HG03135 (cell line): ENCODE results near the gene GRK5.

Source experiments
- ATAC-seq: cut with Tn5 transposase; IDR thresholded peaks from one replicate; pipeline ENCODE4 v1.9.1; 2021; ENCODE audit warnings: mild to moderate bottlenecking, moderate library complexity; ENCODE audit not compliant: unreplicated experiment

GRK5 gene

DNA sequence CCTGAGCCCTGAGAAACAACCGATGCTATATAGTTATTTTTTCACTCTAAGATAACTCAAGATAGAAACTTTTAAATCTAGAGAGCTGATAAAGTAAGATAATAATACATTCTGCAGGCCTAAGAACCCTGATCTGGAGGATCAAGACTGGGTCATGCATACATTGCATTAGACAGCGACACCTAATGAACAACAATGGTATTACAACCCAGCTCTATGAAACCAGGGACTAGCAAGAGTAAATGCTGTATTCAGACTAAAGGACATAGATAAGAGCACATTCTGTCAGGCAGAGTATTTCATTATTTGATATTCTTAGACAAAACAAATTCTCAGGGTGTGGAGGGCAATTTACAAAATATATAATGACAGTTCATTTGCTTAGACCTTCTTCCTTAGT is 148.6 kb downstream of the GRK5 start:
- ATAC-seq: no peak

DNA sequence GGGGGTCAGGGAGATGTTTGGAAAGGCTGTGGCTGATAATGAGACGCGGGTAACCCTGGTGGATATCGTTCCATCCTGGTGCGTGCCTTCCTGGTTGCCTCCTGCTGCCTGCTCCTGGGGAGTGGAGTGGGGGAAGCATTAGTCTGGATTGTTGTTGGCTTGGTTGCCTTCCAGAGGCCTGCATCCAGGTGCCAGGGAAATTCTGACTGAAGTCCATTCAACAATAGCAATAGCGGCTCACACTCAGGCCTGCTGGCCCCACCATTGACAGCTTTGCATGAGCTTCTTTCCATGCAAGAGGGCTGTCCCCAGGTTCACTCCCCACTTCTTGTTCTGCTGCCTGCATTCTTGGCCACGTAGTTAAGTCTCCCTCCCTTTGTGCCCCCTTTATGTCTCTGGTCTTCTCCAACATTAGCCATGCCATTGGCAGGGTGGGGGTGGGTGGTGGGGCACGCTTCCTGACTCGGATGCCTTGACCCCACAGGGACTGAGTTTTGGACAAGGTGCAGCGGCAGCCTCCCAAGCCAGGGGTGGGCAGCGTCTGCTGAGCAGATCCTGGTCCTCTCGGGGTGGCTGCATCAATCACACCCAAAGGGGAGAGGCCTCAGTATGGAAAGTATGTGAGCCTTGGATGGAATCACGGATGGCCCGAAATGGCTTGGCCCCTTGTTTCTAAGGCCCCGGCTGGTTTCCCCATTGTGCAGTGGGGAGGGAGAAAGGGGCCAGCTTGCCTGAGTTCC is 150.2 kb downstream of the GRK5 start:
- ATAC-seq: no peak

DNA sequence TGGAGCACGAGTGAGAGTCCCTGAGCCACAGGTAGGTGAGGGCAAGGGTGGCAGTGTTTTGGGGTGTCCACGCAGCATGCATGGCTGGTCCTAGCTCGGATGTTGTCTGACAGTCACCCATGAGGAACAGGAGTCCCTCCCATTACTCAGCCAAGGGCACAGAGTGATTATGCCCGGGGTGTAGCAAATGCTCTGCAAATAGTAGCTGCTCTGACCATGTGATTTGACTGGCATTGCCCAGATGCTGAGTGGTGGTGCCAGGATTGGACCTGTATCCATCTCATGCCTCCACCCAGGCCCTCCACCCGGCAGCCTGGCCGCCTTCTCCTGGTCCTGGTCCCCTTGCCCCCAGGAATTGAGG is 150.8 kb downstream of the GRK5 start:
- no peak for ATAC-seq

- no peak for ATAC-seq
Observed at GRCh38 chr10:119358567-119358966, 151.2 kb downstream of the GRK5 start.

GRCh38 chr10:119359025-119359424 is 151.7 kb downstream of the GRK5 start:
- no peak for ATAC-seq

GRCh38 chr10:119360181-119360921 is 153.0 kb downstream of the GRK5 start:
- ATAC-seq: no peak

DNA sequence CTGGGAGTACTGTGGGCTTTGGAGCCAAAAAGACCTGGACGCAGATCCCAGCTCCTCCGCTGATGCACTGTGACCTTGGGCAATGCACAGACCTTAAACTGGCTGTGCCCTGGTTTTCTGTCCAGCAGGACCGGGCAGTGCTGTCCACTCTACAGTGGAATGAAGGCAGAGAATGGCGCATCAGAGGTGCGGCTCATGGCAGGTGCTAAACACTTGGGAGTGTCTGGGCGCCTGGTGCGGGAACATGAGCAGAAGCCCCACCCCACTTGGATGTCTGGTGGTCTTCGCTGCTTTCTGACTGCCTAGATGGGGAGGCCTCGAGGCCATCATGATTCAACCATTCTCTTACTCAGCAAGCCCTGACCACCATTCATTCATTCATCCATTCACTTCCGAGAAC is 153.7 kb downstream of the GRK5 start:
- ATAC-seq: no peak

DNA sequence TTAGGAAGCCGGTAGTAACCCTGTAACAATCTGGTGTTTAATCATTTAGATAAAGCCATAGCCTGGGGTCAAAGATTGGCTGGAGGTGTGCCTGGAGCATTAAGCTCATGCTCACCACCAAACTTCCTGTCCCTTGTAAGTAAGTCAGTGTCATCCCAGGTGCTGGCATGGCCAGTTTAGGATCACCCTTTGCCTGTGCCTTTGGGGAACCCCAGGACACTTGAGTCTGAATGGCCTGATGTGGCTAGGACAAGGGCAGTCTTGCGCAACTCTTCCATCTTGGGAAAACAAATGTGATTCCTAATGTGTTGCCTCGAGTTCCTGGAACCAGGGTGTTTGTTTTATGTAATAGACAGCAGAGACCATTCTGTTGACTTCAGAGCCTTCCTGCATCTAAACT is 154.8 kb downstream of the GRK5 start:
- no peak for ATAC-seq

GRCh38 chr10:119364645-119365600 is 157.6 kb downstream of the GRK5 start:
- ATAC-seq: no peak

GRCh38 chr10:119365773-119366599 is 158.6 kb downstream of the GRK5 start:
- ATAC-seq: no peak

DNA sequence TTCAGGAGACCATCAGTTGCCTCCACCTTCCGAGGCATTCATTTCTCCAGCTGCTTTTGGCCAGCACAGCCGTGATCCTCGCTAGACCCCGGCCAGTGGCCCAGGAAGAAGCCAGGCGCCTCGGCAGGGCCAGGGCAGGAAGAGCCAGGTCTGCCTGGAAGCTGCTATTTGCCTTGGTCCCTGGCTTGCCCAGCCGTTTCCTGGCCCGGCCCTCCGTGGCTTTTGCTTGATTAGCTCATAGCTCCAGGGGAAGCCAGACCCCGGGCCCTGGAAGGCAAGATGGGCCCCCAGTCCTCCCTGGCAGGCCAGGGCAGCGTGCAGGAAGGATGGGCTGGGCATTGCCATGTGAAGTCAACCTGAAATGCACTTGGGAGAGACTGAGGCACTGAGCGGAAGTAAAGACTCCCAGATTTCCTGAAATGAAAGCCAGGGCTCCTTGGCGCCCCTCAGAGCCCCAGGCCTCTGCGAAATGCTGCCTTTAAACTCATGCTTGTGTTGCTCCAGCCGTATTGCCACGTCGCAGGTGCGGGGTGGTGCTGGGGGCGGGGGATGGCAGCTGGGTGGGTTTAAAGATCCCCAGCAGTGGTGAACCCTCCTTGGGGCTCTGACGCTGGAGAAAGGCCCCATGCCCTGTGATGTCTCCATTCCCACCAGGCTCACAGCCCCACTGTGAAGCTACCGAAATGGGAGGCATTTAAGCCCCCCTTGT is 160.6 kb downstream of the GRK5 start:
- ATAC-seq: no peak

DNA sequence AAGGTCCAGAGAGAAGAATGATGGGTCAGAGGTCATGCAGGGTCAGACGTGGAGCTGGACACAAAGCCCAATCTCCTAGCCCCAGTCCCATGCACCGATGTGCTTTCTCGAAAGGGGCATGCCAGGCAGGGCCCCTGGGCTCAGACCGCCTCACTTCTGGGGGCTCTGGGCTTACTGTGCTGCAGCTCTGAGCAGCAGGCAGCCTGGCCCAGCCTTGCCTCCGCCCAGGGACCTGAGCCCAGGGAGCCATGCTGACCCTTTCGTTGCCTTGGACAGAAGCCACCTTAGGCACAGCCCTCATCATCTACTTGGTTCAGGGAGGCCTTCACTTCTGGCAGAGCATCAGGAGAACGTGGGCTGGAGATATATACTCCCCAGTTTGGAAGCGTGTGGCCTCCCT is 161.2 kb downstream of the GRK5 start:
- ATAC-seq: no peak

GRCh38 chr10:119368991-119369869 is 161.9 kb downstream of the GRK5 start:
- peak; percentile 49 for ATAC-seq

DNA sequence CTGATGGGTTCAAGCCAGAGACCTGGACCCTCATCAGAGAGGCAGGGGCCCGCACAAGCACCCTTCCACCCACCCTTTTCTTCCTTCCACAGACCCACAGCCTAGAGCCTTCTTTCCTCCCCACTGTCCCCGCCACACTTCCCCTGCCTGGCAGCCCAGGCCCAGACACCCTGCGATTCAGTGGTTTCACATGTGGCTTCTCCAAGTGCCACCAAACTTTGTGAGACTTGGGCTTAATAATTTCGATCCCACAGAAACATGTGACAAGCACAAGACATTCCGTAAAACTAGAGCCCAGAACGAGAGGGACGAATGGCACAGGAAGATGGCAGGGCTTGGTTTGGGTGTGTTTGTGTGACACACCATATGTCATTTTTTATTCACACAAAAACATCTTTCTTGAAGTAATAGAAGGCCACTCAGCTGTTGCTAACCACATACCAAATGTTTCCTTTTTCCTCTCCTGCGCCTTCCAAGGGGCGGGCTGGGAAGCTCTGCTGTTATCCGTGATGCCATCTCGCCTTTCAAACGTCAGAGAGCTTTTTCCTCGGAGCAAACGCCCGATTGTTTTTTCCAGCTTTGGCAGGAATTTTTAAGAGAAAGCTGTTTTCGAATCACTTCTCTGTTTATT is 162.9 kb downstream of the GRK5 start:
- ATAC-seq: no peak

DNA sequence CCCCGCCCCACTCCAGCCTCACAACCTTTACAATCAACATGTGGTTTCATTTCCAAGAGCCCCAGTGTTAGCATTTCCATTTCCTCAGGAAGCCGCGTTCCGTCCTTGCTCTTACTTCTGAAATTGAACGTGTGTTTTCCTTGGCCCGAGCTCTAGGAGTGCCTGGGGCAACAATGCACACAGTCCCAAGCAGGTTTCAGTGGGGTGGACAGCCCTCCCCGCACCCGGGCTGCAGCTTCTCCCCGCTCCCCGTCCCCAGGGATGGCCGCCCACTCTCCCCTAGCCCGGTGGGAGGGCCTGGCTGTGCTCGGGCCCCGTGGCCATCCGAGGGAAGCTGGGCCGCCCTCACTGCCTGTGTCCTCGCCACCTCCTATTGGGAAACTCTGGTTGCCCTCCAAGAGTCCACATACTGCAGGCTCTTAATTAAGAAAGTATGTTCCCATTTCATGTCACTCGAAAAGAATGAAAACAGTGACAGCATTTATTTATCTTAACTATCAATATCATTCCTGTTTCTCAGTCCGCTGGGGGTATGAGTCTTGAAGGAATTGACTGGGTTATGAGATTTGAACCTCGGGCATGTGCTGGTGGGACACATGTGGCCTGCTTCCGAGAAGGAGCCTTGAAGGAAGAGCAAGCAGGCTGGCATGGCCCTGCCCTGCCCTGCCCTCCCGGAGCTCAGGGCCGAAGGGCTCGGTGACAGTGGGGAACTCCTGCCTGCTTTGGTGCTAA is 163.8 kb downstream of the GRK5 start:
- no peak for ATAC-seq

DNA sequence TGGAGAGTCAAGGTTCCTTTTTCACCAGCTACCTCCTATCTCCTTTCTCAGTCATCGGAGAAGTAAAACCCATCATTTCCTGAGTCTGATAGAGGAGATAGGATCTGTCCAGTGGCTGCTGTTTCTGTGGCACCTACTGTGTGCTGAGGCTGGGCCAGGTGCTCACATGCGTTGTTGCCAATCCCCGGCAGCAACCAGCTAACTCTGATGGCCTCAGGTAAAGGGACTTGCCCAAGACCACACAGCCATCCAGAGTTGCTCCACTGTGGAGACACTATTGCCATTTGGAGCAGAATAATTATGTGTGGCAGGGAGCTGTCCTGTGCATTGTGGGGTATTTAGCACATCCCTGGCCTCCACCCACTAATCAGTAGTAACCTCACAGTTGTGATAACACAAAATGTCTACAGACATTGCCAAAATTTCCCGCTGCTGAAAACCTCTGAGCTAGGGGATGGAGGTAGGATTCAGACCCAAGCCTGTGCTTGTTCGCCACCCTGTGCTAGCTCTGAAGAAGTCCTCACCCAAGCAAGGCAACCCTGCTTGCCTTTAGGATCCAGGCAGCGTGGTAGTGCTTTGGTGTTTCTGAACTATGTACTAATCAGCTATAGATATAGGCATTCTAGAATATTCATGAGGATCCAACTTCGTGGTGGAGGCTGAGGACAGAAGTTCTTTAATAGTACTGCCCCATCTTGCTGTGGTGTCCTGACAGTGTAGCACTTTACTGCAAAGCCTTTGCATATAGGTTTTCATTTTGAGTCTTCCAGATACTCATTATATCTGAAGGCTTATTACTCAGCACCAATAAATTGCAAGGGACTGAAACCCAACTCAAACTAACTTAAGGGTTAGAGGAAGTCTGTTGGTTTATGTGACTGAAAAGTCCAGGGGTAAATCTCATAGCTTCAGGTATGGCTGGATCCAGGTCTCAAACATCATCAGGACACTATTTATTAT is 164.6 kb downstream of the GRK5 start:
- ATAC-seq: peak; percentile 49
